ENCODE data around the gene PFN3. TPM values are rescaled to one million over a fixed set of nuclear protein-coding genes. Genes with fewer than 3 reads are reported as not detected.

The PFN3 gene
- total RNA-seq, 2 experiments from 2014 or later = not detected

GRCh38 chr5:177442066-177442826 is 41.8 kb upstream of the PFN3 start:
- no peaks in the 10 kb centered on the region for H3K9me3 Mint-ChIP-seq
- H3K27me3 Mint-ChIP-seq = peaks cover 4% of the 10 kb centered on the region
- H3K4me1 Mint-ChIP-seq = peaks cover 62% of the 10 kb centered on the region
- H3K36me3 Mint-ChIP-seq = peaks cover 32% of the 10 kb centered on the region
- peak overlapping the region; percentile 46 for H3K27ac Mint-ChIP-seq
- no peak overlapping the region for H3K4me3 Mint-ChIP-seq
- no peak for DNase-seq

GRCh38 chr5:177440990-177441780 is 40.7 kb upstream of the PFN3 start:
- Mint-ChIP-seq H3K27ac (peak overlapping the region; percentile 68), H3K27me3 (peaks cover 4% of the 10 kb centered on the region), H3K36me3 (peaks cover 38% of the 10 kb centered on the region), H3K4me3 (no peak overlapping the region), H3K4me1 (peaks cover 62% of the 10 kb centered on the region), H3K9me3 (no peaks in the 10 kb centered on the region)
- DNase-seq = peak; percentile 2

GRCh38 chr5:177440211-177440989 is 39.9 kb upstream of the PFN3 start:
- H3K9me3 Mint-ChIP-seq = no peaks in the 10 kb centered on the region
- H3K36me3 Mint-ChIP-seq = peaks cover 40% of the 10 kb centered on the region
- no peaks in the 10 kb centered on the region for H3K27me3 Mint-ChIP-seq
- peak overlapping the region; percentile 19 for H3K4me3 Mint-ChIP-seq
- peak overlapping the region; percentile 74 for H3K27ac Mint-ChIP-seq
- DNase-seq = peak; percentile 47
- H3K4me1 Mint-ChIP-seq = peaks cover 58% of the 10 kb centered on the region

- H3K27ac Mint-ChIP-seq = peak overlapping the region; percentile 74
- H3K4me1 Mint-ChIP-seq = peaks cover 50% of the 10 kb centered on the region
- DNase-seq = no peak
- peaks cover 44% of the 10 kb centered on the region for H3K36me3 Mint-ChIP-seq
- H3K9me3 Mint-ChIP-seq = no peaks in the 10 kb centered on the region
- H3K4me3 Mint-ChIP-seq = no peak overlapping the region
- no peaks in the 10 kb centered on the region for H3K27me3 Mint-ChIP-seq
Observed at GRCh38 chr5:177439518-177440053, 39.1 kb upstream of the PFN3 start.

- Mint-ChIP-seq H3K9me3 (no peaks in the 10 kb centered on the region), H3K4me1 (peaks cover 47% of the 10 kb centered on the region), H3K36me3 (peaks cover 49% of the 10 kb centered on the region), H3K4me3 (no peak overlapping the region), H3K27ac (peak overlapping the region; percentile 65), H3K27me3 (no peaks in the 10 kb centered on the region)
- no peak for DNase-seq
Observed at GRCh38 chr5:177438468-177438867, 38.0 kb upstream of the PFN3 start.

- H3K27me3 Mint-ChIP-seq = no peaks in the 10 kb centered on the region
- DNase-seq = no peak
- H3K36me3 Mint-ChIP-seq = peaks cover 57% of the 10 kb centered on the region
- H3K4me3 Mint-ChIP-seq = no peak overlapping the region
- H3K4me1 Mint-ChIP-seq = peaks cover 50% of the 10 kb centered on the region
- peak overlapping the region; percentile 45 for H3K27ac Mint-ChIP-seq
- no peaks in the 10 kb centered on the region for H3K9me3 Mint-ChIP-seq
Observed at GRCh38 chr5:177437623-177438022, 37.2 kb upstream of the PFN3 start.

- no peaks in the 10 kb centered on the region for H3K9me3 Mint-ChIP-seq
- no peak overlapping the region for H3K4me3 Mint-ChIP-seq
- H3K27ac Mint-ChIP-seq = no peak overlapping the region
- peaks cover 61% of the 10 kb centered on the region for H3K36me3 Mint-ChIP-seq
- peaks cover 56% of the 10 kb centered on the region for H3K4me1 Mint-ChIP-seq
- H3K27me3 Mint-ChIP-seq = no peaks in the 10 kb centered on the region
- DNase-seq = no peak
Observed at GRCh38 chr5:177435847-177436536, 35.5 kb upstream of the PFN3 start.

- no peak overlapping the region for H3K4me3 Mint-ChIP-seq
- H3K27me3 Mint-ChIP-seq = no peaks in the 10 kb centered on the region
- peaks cover 69% of the 10 kb centered on the region for H3K36me3 Mint-ChIP-seq
- no peaks in the 10 kb centered on the region for H3K9me3 Mint-ChIP-seq
- H3K4me1 Mint-ChIP-seq = peaks cover 59% of the 10 kb centered on the region
- no peak for DNase-seq
- H3K27ac Mint-ChIP-seq = no peak overlapping the region
Observed at GRCh38 chr5:177434942-177435738, 34.7 kb upstream of the PFN3 start.

- peaks cover 65% of the 10 kb centered on the region for H3K36me3 Mint-ChIP-seq
- DNase-seq = no peak
- H3K27me3 Mint-ChIP-seq = no peaks in the 10 kb centered on the region
- peak overlapping the region; percentile 25 for H3K4me3 Mint-ChIP-seq
- peak overlapping the region; percentile 89 for H3K27ac Mint-ChIP-seq
- H3K4me1 Mint-ChIP-seq = peaks cover 59% of the 10 kb centered on the region
- H3K9me3 Mint-ChIP-seq = no peaks in the 10 kb centered on the region
Observed at GRCh38 chr5:177434437-177434836, 34.0 kb upstream of the PFN3 start.

- Mint-ChIP-seq H3K27me3 (no peaks in the 10 kb centered on the region), H3K9me3 (no peaks in the 10 kb centered on the region), H3K36me3 (peaks cover 64% of the 10 kb centered on the region), H3K27ac (peak overlapping the region; percentile 89), H3K4me1 (peaks cover 61% of the 10 kb centered on the region), H3K4me3 (no peak overlapping the region)
- no peak for DNase-seq
Observed at GRCh38 chr5:177433658-177434217, 33.3 kb upstream of the PFN3 start.

GRCh38 chr5:177432839-177433657 is 32.6 kb upstream of the PFN3 start:
- peaks cover 64% of the 10 kb centered on the region for H3K36me3 Mint-ChIP-seq
- no peaks in the 10 kb centered on the region for H3K9me3 Mint-ChIP-seq
- peak overlapping the region; percentile 65 for H3K27ac Mint-ChIP-seq
- no peak for DNase-seq
- H3K27me3 Mint-ChIP-seq = no peaks in the 10 kb centered on the region
- H3K4me3 Mint-ChIP-seq = peak overlapping the region; percentile 42
- peaks cover 58% of the 10 kb centered on the region for H3K4me1 Mint-ChIP-seq

GRCh38 chr5:177432143-177432838 is 31.8 kb upstream of the PFN3 start:
- Mint-ChIP-seq H3K4me1 (peaks cover 55% of the 10 kb centered on the region), H3K4me3 (peak overlapping the region; percentile 95), H3K36me3 (peaks cover 64% of the 10 kb centered on the region), H3K27me3 (no peaks in the 10 kb centered on the region), H3K27ac (peak overlapping the region; percentile 97), H3K9me3 (no peaks in the 10 kb centered on the region)
- DNase-seq = no peak
